Superior temporal gyrus (tissue), 1 donor: ENCODE results near the gene CERS1.

Source experiments
- DNase-seq: peaks from one replicate; pipeline ENCODE4 v3.0.0-alpha.2; 2016; ENCODE audit errors: extremely low spot score

The CERS1 gene

DNA sequence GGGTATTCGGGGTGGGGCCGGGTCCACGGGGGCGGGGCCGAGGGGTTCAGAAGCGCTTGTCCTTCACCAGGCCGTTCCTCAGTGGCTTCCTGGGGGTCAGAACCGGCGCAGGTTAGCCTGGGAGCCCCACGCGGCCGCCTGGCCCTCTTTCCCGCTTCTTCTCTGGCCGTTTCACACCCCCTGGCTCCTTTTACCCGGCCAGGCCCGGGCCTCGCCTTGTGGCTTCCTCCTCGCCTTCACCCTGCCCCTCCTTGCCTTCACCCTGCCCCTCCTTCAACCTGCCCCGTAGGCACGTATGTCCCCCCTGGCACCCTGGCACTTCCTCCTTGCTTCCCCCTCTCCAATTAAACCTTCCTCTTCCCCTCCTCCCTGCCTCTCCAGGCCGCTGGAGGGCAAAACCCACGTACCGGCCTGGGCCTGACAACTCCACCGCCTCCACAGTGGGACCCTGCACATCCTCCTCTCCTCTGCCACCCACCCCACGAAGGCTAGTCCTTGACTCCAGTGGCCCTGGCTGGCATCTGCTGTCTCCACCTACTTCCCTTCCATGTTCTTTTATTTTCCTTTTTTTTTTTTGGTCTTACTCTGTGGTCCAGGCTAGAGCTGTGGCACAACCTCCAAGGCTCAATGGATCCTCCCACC is 25.3 kb downstream of the CERS1 start:
- DNase-seq, result no peak

DNA sequence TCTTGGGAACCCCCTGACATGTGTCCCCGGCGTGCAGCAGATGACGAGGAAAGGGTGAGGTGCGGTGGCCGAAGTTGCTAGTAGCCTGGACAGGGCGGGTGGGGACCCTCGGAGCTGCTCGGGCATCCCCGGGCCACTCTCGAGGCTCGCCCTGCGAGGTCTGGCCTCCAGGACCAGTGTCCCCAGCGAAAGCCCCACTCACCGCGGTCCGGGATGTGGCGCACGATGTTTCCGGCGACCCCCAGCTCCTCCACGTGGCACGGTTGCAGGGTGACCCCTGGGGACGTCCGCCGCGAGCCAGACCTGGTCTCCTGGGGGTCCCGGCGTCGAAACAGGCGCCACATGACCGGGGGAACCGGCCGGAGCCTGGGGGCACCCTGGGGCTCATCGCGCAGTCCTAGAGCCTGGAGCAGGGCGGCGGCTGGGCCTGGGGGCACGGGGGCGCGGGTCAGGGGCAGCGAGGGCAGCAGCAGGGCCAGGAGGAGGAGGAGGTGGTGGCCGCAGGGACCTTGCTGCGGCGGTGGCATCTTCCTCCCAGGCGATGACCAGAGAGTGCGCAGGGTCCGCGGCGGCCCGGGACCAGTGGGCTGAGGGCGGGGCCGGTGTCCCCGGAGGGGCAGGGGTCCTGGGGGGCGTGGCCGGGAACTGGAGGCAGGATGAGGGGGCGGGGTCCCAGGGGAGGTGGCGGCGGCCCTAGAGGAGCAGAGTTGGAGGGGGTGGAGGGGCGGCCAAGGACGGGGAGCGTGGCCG is 26.0 kb downstream of the CERS1 start:
- DNase-seq, result no peak

DNA sequence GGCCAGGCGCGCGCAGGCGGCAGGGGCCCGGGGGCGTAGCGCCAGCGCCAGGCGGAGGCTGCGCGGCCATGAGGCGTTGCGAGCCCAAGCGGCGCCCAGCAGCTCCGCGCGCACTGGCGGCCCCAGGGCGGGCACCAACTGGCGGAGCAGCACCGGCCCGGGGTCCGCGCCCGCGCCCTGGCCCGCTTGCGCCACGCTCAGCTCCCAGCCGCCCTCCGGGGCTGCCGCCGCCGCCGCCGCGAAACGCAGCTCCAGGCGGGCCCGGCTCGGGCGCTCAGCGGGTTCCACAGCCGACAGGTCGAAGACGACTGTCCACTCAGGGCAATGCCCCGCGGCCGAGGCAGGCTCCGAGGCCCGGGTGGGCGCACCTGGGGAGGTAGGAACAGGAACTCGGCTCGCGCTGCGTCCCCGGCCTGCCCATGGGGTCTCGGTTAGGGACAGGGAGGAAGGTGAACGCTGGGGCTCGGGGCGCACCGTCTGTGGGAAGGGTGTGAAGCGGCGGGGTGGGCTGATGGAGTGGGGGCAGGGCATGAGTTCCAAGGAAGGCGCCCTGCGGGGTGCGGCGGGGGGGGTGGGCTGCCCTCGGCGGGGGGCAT is 26.8 kb downstream of the CERS1 start:
- no peak for DNase-seq

DNA sequence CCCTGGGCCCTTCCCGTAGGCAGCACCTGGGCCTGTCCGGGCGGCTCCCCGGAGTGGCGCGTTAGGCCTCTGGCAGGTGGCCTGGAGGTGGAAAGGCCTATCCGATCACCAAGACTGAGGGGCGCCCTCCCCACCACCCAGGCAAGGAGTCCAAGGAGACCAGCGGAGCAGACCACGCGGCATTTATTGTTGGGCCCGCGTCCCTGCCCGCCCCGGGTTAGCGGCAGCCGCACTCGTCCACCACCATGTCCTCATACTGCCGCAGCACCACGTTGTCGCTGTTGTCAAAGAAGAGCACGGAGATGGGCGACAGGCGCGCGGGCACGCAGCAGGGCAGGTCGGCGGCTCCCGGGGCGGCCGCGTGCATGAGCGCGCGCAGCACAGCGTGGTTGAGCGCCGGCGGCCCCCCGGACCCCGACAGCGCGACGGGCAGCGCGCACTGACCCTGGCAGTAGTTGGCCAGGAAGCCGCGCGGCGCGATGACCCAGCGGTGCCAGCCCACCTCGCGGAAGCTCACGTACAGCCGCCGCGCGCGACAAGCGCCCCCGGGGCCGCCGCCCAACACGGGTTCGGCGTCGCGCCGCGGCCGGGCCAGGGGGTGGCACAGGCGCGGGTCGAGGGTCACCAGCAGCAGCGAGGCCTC is 27.5 kb downstream of the CERS1 start:
- no peak for DNase-seq

DNA sequence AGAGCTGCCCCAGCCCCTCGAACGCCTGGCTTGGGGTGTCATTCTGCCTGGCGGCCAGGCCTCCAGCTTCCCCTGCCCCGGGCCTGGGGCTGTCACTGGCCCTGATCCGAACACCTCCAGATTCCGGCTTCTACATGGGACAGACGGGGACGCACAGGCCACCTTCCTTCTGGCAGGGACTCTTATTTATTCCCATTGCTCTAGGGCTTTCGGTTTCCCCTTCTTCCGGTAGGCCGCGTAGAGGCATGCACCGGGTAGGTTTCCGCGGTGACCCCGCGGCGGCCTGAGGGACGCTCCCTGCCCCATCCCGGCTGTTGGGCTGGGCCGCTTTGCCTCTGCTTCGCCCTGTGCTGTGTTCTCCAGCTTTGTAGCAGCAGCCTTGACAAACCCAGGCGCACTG is 28.2 kb downstream of the CERS1 start:
- no peak for DNase-seq

DNA sequence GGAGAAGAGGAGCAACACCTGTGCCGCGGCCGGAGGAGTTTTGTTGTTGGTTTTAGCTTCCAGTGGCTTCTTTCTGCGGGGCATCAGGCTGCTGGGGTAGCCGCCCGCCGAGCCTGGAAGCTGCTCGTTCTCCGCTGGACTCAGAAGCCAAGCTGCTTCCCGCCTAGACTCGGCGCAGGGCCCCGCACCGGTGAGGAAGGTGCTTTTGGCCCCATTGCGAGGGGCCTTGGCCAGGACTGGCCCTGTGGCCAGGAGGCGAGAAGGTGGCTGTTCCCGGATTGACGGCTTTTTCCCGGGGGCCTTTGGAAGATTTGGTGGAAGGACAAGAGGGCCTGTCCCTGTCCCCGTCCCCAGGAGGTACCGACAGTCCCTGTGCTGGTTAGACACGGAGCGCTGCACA is 28.8 kb downstream of the CERS1 start:
- no peak for DNase-seq

DNA sequence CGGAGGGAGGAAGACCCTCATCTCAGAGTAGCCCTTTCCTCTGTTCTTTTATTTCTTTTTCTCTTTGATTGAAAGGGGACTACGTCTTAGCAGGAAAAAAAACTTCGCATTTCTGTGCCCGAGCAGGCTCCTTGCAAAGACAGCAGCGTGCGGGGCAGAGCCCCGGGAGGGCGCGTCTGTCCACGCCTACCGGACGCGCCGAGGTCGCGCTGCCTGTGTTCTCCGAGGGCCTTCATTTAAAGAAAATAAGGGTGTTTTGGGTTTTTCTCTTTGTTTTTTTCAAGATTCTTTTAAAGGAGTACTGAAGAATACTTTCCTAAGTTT is 29.2 kb downstream of the CERS1 start:
- DNase-seq, result no peak

DNA sequence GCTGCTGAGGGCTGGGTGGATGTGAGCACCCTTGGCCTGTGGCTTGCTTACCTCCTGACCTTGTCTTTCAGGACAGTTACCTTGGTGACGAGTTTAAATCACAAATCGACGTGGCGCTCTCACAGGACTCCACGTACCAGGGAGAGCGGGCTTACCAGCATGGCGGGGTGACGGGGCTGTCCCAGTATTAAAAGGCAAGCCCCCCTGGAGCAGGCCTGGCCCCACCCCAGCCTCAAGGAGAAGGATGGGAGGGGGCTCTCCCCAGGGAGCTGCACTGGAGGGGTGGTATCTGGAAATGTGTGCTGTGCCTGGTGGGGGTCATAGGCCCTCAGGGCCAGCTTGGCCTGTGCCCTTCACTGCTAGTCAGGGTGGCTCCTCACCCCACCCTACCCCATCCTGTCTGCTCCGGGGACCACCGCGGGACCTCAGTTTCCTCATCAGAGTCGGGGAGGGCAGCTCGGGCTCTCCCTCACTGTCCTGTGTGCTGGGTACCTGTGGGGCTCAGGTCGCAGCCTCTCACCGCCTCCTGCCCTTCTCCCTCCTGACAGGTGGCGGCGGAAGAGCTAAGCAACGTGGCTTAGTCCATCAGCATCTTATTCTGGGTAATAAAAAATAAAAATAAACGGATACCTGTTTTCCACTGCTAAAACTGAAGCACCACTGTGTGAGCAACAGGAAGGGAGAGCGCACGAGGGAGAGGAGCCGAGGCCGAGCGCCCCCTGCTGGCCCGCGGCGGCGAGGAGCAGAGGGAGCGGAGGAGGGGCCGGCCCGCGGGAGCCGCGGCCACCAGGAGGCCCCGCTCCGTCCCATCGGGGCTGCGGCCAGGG is 29.8 kb downstream of the CERS1 start:
- DNase-seq, result peak; percentile 76

DNA sequence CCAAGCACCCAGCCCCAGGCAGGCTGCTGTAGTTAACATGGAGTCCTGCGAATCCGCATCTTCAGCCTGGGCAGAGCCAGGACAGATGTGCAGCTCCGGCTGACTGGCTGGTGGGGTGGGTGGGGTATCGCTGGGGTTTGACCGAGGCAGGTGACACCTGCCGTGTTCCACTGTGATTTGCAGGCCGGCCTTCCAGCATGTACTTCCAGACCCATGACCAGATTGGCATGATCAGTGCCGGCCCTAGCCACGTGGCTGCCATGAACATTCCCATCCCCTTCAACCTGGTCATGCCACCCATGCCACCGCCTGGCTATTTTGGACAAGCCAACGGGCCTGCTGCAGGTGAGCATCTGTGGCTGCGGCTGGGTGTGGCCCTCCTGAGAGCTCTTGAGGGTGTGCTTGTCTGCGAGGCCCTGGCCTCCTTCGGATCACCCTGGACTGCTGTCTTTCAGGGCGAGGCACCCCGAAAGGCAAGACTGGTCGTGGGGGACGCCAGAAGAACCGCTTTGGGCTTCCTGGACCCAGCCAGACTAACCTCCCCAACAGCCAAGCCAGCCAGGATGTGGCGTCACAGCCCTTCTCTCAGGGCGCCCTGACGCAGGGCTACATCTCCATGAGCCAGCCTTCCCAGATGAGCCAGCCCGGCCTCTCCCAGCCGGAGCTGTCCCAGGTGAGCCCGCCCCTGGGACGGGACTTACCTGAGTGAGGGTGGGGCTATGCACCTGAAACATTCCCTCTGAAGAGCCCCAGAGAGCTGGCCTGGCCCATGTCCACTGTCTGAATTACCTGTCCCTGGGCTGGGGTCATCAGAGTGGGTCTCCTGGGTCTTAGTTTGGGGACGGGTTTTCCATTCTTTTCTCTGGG is 30.6 kb downstream of the CERS1 start:
- no peak for DNase-seq

DNA sequence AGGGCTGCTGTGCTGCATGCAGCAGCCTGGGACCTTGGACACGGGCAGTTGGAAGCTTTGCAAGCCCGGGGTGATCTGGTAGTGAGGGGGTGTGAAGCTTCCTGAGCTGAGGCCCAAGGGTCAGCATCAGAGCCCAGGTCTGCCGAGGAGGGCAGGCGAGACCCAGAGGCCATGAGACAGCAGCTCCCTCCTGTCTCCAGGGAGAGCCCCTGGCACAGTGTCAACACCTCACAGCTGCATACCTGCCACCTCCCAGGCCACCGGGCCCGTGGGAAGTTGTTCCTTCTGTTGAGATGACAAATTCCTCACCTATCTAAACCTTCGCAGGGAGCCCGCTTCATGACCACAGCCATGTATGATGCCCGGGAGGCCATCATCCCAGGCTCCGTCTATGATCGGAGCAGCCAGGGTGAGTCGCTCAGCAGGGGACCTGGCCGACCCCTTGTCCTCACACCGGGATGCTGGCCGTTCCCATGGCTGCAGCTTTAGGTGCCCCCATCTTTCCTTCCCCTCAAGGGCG is 32.1 kb downstream of the CERS1 start:
- DNase-seq, result no peak

DNA sequence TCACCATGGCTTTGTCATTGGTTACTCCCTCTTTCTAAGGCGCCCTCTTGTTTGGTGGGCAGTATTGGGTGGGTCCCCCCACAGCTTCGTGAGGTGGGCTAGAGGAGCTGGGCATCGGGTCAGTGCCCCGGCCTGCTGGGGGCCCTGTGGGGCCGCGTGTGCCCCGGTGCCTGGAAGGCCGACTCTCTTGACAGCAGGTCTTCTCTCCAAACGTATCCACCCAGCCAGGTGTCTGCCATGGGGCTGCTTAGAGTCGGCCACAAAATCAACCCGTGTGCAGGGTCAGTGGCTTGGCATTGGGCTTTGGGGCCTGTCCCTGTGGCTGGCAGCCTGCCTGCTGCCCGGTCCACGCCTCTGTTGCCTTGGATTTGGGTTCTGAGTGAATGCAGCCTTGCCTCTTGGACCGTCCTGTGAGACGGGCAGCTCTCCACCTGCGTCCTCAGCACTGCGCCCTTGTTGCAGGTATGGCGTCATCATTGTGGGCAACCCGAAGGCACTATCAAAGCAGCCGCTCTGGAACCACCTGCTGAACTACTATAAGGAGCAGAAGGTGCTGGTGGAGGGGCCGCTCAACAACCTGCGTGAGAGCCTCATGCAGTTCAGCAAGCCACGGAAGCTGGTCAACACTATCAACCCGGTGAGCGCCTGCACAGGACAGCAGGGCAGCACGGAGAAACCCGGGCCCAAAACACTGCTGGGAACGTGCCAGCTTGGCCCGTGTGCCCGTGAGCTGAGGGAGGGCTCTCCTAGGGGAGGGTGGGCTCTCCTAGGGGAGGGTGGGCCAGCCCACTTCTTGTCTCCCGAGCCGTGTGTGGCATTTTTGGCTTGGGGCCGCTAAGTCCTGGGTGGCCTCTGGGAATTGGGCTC is 32.7 kb downstream of the CERS1 start:
- no peak for DNase-seq

DNA sequence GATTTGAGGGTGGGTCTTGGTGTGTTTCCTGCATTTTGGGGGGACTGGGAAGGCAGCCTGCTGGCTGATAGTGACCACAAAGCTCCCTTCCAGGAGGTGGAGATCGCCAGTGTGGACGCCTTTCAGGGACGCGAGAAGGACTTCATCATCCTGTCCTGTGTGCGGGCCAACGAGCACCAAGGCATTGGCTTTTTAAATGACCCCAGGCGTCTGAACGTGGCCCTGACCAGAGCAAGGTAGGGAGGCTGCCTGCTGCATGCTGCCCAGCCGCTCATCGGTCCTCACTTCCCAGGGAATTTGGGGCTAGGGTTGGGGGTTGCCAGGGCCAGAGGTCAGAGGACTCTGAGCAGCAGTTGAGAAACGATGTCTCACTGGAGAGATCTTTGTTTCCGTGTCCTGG is 34.0 kb downstream of the CERS1 start:
- DNase-seq, result no peak

DNA sequence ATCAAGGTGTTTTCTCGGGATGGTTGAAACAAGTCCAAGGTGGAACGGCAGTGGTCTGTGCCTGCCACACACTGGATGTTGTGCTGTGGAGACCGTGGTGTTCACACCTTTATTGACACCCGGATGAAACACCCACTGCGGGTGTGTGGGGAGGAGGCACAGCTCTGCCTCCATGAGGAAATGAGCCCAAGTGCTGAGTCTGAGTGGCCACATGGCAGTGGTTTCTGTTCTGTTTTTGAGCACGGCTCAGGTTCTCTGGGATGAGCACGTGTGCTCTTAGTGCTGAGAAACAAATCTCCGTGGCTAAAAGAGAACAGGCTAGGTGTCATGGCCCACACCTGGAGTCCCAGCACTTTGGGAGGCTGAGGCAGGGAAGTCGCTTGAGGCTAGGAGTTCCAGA is 34.7 kb downstream of the CERS1 start:
- peak; percentile 19 for DNase-seq

DNA sequence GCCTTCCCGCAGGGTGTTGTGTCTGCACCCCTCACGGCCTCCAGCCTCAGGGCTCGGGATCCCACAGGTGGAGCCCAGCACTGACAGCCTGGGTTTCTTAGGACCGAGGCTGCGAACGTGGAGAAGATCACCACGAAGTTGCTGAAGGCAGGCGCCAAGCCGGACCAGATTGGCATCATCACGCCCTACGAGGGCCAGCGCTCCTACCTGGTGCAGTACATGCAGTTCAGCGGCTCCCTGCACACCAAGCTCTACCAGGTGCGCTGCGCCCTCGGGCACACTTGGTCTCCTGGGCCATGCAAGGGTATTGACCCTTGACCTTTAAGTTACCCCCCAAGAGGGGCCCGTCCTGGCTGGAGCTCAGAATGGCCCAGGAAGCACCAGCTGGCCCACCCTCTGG is 35.2 kb downstream of the CERS1 start:
- DNase-seq, result no peak

DNA sequence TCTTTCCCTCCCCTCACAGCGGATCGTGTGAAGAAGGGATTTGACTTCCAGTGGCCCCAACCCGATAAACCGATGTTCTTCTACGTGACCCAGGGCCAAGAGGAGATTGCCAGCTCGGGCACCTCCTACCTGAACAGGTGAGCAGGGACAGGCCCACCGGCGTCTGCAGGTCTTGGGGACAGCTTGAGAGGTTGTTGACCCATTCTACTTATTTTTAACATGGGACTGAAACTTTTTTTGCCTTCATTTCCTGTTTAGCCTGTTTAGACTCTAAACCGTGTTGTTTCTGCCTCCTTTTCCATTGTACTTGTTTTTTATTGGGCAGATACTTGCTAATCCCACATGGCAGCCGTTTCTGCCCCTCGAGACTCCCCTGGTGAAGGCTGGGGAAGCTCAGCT is 35.7 kb downstream of the CERS1 start:
- no peak for DNase-seq

DNA sequence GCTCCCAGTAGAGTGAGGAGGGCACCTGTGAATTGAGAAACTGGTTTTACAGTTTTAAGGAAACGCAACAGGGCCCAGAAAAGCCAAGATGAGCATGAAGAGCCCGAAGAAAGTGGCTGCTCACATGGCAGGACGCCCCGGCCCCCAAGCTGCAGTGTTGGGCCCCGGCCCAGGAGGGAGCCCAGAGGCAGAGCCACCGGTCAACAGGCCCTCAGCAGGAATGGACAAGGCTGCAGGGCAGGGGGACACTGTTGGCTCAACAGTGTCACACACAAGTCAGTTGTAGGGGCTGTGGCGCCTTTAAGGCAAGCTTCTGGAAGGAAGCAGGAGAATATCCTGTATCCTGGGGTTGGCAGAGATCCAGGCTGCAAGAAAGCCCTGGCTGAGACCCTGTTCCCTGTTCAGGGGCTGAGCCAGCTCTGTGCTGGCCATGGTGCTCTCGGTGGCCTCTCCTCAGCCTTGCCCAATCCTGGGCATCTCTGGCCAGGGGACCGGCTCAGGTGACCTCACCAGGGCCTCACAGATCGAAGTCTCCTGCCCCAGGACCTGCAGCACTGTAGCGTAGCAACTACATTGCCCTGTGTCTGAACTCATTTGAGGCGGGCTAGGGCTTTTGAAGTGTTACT is 36.2 kb downstream of the CERS1 start:
- DNase-seq, result no peak

DNA sequence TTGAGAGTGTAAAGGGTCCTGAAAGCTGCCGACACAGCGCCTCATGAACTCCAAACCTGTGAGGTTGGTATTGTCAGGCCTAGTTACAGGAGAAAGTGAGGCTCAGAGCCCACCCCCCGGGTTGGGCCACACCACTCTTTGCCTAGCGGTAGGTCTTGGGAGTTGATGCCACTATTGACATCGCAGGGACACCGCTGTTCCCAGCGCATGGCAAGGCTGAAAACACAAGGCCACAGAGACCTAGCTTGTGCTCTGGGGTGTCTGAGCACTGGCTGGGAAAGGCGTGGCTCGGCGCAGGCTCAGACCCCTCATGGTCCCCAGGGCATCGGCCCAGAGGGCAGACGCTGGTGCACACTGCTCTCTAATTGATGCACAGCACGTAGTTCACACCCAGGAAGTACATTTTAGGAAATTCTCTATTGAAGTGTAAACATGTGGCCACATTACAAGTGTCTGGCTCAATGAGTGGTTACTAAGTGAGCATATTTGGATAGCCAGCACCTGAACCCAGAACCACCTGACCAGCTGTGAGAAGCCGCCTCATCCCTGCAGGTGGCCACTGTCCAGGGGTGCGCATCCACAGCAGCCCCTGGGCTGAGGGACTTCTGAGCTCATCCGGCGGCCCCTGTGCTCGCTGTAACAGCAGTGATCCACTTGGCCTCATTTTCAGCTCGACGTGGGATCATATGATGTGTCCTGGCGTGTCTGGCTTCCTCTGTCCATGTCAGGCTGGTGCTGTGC is 36.9 kb downstream of the CERS1 start:
- no peak for DNase-seq

DNA sequence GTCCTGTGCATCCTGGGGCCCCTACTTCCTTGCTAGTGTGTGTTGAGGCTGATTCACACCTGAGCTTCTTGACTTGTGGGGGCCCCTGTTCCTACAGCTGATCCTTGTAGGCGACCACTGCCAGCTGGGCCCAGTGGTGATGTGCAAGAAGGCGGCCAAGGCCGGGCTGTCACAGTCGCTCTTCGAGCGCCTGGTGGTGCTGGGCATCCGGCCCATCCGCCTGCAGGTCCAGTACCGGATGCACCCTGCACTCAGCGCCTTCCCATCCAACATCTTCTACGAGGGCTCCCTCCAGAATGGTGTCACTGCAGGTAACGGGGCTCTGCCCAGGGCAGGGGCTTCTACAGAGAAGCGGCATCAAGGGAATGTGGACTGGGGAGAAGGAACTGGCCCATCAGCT is 38.7 kb downstream of the CERS1 start:
- no peak for DNase-seq
